ENCODE measurements around the gene ZNF764.
A peak's percentile ranks its signal among the peaks of the same experiment; 100 is the strongest.
"Not testable (repeated sequence)": the region's sequence is repeated elsewhere in the genome, so short reads cannot be mapped to it uniquely, and the experiment has no call there.

Gene ZNF764

DNA sequence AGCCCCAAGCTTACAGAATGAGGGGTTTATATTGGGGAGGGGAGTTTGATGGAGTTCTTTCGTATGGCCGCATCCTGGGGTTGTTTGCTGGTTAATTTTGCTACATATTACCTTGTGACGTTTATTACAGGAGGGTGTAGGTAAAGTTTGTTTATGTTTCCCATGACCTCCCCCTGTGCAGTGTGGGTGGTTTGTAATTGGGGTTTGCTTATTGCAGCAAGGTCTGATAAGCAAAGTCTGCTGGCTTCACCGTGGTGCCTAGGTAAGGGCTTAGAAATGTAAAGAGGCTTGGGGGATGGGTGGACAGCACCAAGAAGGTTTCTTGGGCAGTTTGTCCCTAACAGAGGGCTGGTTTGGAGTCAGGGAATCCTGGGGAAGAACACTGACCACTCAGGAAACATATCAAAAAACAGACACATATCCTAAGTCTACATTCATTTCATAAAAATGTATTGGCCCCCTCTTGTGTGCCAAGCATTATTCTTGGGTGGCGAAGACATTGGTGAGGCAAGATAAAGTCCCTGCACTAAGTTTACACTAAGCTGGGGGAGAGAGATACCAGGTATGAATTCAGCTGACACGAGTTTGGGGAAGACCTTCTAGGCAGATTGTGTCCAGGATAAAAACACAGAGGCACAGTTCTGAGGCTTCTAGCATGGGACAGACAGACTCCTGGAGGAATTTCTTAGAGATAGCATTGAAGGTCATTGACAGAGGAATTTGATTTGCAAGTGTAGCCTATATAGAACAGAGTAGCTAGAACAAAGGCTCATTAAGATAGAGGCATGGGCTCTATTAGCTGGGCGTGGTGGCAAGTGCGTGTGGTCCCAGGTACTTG is 9.5 kb downstream of the ZNF764 start:
- no peak for DNase-seq (ENCODE audit: low spot score)

DNA sequence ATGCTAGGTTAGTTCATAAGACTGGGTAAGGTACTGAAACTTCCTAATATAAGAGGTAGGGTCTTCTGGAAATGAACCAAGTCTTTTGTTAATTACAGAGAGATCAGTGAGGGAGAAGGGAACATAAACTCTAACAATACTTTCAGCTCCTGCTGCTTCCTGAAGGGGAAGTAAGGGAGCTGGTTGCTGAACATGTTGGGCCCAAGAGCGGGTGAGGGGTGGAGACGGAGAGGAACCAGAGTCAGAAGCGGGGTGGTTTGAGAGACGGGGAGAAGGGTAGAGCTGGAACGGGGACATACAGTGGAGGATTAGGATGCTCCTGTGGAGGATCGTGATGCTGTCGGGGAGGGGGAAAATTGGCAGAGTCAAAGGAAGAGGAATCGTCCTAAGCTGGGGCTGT is 12.1 kb downstream of the ZNF764 start:
- no peak for DNase-seq (ENCODE audit: low spot score)

DNA sequence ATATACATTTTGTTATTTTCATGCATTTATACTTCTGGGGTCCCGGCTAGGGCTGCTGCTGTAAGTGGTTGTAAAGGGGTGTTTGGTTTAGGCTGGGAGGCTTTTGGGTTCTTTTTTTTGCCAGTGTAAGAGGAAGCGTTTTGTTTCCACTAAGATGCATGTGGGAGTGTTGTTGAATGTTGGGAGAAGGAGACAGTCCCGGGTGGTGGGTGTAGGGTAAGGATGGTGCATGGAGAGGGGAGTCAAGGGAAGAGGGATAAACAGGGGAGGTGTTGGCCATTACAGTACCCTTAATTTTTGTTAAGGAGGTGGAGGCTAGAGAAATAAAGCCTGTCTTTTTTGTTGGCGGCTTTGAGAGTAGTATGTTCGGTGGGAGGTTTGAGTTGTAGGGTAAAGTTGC is 15.1 kb downstream of the ZNF764 start:
- DNase-seq (ENCODE audit: low spot score): no peak

DNA sequence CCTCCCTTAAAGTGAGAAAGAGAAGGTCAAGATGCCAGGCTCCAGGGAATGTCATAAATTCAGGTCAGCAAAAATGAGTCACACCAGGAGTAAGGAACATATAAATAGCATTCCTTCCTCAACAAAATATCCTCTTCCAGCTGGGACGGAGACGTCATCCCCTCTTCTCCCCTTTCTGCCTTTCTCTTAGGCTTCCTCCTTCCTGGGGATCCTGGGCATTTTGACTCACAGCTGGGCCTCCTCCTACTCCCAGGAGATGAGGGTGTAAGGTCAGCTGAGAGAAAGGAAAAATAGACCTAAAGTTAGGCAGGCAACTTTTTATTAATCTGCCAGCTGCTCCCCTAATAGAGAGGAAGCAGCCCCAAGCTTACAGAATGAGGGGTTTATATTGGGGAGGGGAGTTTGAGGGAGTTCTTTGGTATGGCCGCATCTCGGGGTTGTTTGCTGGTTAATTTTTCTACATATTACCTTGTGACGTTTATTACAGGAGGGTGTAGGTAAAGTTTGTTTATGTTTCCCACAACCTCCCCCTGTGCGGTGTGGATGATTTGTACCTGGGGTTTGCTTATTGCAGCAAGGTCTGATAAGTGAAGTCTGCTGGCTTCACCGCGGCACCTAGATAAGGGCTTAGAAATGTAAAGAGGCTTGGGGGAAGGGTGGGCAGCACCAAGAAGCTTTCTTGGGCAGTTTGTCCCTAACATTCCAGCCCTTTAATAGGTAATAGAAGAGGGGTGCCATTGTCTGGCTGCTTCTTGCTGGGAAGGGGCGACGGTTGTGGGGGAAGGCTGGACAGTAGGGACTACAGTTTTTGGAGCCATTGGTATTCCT is 16.5 kb downstream of the ZNF764 start:
- DNase-seq (ENCODE audit: low spot score): peak; percentile 75

DNA sequence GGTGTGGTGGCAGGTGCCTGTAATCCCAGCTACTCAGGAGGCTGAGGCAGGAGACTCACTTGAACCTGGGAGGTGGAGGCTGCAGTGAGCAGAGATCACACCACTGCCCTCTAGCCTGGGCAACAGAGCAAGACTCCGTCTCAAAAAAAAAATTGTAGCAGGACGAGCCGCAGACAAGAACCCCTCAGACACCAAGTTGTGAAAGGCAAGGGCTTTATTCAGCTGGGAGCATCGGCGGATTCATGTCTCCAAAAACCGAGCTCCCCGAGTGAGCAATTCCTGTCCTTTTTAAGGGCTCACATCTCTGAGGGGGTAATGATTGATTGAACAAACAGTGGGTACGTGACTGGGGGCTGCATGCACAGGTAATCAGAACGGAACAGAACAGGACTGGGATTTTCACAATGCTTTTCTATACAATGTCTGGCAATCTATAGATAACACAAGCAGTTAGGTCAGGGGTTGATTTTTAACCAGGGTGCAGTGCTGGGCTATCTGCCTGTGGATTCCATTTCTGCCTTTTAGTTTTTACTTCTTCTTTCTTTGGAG is 17.2 kb downstream of the ZNF764 start:
- DNase-seq (ENCODE audit: low spot score): not testable (repeated sequence)

DNA sequence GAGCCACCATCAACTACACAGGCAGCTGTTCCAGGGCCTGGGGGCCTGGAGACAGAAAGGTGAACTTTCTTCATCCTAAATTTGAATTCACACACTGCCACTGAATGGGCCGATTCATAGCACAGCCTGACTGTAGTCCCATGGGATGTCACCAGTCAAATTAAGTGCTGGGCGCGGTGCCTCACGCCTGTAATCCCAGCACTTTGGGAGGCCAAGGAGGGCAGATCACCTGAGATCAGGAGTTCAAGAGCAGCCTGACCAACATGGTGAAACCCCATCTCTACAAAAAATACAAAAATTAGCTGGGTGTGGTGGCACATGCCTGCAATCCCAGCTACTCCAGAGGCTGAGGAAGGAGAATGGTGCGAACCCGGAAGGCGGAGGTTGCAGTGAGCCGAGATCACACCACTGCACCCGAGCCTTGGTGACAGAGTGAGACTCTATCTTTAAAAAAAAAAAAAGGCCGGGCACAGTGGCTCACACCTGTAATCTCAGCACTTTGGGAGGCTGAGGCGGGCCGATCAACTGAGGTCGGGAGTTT is 18.1 kb downstream of the ZNF764 start:
- DNase-seq (ENCODE audit: low spot score): not testable (repeated sequence)

DNA sequence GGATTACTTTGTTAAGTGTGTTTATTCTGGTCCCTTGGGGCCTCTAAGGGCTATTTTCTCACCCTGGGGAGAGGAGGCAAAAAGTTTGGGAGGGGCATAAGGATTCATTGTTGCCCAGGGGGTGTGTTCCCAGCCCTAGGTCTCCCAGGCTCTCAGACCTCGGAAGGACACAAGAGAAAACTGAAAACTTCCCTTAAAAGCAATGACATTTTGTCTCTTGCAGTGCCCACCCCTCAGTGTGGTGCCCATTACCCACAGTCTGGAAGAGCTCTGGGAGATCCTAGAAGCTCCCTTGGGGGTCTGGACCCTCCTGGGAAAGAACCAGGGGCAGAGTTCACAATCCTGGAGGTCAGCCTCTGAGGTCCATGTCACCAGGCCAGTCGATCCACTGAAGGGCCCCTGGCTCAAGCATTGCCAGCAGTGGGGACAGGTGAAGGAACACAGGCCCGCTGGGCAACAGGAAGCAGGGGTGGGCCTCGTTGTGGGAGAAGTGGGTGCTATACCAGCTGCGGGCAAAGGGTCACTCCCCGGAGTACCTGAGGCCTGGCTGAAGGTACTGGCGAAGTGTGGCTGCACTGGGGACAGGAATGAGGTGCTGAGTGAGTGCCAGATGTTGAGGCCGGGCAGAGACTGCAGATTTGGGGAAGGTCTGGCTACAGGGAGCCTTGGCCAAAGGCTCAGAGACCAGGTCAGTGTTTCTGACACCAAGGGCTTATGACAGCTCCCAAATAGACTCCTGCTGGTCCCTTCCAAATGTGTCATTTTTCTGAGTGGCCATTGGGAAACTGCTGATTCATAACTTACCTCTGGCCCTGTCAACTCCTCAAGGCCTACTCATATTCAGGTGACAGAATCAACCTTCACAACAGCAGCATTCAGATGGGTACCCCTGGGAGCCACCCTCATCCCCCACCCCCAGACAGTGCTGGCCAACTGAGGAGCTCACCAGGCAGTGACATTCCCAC is 18.9 kb downstream of the ZNF764 start:
- DNase-seq (ENCODE audit: low spot score): no peak

DNA sequence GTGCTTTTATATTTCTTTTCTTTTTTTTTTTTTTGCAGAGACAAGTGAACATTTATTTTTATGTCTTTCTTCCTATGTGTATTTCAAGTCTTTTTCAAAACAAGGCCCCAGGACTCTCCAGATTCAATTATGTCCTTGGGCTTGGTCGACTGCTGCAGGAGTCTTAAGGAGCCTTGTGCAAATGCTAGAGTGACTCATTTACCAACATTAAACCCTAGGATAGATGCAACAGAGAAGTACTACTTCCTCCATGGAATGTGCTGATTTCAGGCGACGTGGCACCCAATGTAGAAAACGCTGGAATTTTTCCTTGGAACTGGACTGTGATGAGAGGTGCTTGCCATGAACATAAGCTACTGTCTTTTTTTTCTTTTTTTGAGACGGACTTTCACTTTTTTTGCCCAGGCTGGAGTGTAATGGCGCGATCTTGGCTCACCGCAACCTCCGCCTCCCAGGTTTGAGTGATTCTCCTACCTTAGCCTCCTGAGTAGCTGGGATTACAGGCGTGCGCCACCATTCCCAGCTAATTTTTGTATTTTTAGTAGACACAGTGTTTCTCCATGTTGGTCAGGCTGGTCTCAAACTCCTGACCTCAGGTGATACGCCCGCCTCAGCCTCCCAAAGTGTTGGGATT is 21.7 kb downstream of the ZNF764 start:
- not testable (repeated sequence) for DNase-seq (ENCODE audit: low spot score)

DNA sequence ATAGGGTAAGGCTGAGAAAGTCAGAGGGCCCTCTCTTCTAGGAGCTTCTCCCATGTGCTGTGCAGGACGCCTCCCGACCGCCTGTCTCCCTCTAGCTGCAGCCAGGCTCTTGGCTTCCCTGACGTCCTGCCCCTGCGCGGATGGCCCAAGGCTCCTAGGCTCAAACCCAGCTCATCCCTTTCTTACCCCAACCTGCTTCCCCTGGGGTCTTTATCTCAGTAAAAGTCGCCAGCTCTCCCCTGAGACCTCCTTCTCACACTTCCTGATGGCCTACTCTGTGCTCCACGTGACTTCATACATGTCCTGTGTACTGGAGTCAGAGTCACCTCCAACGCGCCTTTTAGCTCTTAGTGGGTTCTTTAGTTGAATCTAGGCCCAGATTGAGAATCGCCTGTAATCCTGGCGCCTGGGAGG is 22.4 kb downstream of the ZNF764 start:
- peak; percentile 62 for DNase-seq (ENCODE audit: low spot score)

DNA sequence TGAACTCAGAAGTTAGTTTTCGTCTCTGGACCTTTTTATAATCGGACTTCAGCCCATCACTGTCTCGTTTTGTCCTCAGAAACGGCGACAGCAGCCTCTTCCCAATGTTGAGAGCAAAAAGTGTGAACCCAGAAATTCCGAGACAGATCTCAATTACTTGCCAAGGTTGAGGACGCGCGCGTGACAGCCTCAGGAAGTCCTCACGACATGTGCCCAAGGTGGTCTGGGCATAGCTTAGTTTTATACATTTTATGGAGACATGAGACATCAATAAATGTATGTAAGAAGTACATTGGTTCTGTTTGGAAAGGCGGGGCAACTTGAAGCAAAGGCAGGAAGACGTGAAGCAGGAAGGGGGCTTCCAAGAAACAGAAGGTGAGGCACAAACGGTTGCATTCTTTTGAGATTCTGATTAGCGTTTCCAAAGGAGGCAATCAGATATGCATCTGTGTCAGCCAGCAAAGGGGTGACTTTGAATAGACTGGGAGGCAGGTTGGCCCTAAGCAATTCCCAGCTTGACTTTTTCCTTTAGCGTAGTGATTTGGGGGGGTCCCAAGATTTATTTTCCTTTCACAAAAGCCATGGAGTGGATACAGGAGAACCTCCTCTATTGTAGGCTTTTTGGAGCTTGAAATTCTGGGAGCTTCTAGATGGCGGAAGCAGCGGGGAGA is 22.9 kb downstream of the ZNF764 start:
- no peak for DNase-seq (ENCODE audit: low spot score)

DNA sequence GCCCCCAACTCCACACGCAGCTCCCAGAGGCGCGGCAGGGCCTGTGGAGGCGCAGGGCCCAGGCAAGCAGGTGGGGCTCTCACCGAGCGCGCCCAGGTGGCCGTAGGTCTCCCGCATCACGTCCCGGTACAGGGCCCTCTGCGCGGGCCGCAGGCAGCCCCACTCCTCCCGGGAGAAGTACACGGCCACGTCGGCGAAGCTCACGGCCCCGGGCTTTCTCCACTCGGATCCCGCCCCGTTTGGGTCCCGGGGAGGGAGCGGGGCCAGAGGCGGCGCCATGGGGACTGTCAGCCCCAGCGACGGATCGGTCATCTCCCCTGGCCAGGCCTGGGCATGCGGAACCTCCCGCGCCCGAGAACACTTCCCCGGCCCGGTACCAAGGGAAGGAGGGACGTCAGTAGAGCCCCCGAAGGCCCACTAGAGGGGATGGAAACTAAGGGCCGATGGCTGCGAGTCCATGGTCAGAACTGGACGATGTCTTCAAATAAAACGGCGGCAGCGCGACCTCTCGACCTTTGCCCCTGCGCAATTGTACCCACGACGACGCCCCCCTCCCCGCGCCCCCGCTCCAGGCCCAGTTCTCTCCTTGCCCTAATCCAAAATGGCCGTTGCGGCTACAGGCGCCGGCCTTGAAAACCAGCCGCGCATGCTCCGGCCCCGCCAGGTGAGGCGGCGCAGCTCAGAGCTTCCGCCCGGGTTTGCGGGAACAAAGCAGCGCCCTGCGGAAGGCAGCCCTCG is 23.6 kb downstream of the ZNF764 start, which contains the start of gene ZNF747:
ZNF747 (minus strand) TSS at position 491 of the 738 bp plus-strand sequence; CDS start at position 312, 179 bp downstream.
- peak; percentile 69 for DNase-seq (ENCODE audit: low spot score)

DNA sequence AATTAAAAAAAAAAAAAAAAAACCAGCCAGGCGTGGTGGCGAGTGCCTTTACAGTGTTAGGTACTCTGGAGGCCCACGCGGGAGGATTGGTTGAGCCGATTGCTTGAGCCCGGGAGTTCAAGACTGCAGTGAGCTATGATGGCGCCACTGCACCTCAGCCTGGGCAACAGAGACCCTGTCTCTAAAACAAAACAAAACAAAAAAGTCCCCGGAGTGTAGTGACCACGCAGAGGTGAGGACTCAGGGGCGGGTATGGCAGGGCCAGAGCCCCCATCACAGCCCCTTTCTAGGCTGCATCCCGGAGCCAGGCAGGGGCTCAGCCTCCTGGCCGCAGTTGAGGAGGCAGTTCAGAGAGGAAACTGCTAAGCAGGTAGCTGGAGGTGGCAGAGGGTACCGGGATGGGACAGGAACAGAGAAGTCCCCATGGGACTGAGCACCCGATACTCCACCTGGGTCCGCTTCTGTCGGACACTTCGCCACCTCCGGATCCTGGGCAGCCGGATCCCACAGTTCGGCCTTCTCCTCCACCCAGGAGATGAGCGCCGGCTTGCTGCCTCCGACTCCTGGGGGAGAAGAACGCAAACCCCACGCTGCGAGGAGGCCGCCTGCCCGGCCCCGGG is 24.3 kb downstream of the ZNF764 start:
- no peak for DNase-seq (ENCODE audit: low spot score)

DNA sequence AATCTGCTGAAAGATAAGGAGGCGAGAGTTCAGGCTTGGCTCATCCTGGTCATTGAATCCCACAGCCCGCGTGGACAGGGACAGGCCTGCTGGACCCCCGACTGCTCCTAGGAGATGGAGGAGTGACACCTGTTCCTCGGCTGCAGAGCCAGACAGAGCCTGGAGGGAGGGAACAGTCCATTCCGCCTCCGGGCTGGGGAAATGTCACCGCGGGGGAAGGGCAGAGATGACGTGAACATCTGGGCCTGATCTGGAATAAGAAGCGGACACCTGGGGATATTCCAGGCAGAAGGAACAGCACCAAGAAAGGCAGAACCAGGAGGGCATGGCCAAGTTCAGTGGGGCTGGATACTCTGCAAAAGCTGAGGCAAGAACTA is 25.0 kb downstream of the ZNF764 start:
- DNase-seq (ENCODE audit: low spot score): no peak

DNA sequence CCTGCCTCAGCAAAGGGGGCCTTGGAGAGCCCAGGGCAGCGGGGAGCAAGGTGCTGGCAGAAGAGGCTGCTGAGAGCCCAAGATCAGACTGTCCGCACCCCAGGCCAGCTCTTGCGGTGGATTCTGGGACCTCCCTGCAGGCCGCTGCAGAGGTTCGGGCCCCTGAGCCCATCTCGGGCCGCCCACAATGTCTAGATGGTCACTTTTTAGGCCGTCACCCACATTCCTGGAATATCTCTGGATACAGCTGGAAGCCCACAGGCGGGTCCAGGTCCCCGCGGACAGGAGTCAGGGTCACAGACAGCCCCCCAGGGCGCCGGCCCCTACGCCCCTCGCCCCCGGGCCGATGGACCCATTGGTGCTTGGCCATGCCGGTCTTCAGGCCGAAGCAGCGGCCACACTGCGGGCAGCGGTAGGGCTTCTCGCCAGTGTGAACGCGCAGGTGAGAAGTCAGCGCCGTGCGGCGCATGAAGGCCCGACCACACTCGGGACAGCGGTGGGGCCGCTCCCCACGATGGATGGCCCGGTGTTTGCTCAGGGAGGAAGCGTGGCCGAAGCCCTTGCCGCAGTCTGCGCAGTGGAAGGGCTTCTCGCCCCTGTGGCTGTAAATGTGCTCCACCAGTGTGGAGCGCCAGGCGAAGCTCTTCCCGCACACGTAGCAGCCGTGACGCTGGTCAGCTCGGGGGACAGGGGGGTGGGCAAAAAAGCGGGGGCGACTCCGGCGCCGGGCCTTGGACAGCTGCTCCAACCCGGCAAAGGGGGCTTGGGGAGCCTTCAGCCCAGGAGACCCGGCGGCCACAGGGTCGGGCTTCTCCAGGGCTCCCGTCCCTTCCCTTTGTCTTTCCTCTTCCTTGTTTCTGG is 25.7 kb downstream of the ZNF764 start:
- no peak for DNase-seq (ENCODE audit: low spot score)

DNA sequence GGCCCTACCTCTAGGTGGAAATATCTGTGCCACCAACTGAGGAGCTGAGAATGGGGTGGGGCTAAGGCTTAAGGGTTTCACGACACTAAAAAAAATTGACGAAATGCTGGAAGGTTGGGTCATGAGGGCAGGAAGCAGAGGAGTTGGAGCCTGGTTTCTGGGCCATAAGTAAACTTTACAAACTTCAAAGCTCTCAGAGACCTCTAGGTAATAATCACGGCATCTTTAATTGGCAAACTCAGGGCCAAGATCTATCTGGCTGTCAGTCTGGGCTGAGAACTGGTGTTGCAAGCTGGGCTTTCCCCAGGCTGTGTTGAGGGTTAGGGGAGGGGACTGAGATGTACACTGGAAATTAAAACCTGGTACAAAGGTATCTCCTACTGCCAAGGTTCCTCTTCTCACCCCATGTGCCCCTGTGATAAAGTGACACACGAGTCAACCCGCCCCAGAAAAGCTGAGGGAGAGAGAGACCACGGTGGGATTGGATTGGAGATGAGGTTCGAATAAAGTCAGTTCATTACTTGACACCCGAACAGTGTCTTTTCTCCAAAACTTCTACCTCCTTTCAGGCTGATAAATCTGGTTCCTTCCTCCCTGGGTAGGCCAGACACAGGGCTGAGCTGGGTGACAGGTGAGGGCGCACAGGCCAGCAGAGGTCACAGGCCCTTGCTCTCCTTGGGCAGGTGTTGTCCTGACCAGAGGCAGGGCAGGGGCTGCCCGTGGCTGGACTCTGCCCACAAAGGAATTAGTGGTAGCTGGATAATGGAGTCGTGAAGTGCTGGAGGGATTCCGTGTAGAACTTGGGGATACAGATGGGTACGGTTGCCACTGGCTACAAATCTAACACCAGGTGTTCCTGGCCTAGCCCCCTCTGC is 27.8 kb downstream of the ZNF764 start:
- DNase-seq (ENCODE audit: low spot score): no peak

DNA sequence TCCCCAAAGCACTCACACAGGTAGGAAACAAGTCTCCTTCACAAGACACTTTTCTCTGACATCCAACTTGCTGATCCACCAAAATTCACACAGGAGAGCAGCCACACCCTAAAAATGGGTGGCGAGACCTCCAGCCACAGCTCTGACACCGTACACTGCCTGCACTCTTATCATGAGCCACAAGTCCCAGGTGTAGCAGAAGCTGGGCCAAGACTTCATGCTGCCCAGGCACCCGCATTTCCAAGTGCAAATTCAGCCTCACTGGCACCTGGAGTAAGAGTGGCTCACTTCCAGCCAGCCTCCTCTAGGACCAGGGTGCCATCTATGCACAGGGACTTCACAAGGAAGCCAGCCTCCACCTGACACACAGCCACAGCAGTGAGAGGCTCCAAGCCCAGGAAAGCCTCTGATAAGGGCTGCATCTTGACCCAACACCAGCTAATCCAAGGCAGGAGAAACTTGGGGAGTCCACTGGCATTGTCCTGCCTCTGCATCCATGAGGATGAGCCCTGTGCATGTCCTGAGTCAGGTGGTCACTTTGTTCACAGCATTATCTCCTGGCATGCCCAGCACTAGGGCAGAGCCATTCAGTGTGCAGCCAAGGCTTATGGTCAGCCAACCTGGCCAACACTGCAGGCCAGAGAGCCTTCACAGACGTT is 29.2 kb downstream of the ZNF764 start:
- DNase-seq (ENCODE audit: low spot score): no peak
